Hematopoietic multipotent progenitor cell (in vitro differentiated cells): ENCODE measurements around the gene FYN. TPM values are rescaled to one million over a fixed set of nuclear protein-coding genes. Genes with fewer than 3 reads are reported as not detected.
A peak's percentile ranks its signal among the peaks of the same experiment; 100 is the strongest.

Experiments used
- DNase-seq, 3 donors: peaks; one replicate each; pipeline ENCODE4 v3.0.0-alpha.2; 2011 to 2015; ENCODE audit warnings: low read depth in 2 of 3, low spot score in 2 of 3
- total RNA-seq: library from RNA; depleted of rRNA; stranded (reverse); fragments of >200 nt; gene quantifications from one replicate; pipeline ENCODE4 v1.2.3, GENCODE V29; 2012

Gene FYN
- total RNA-seq, 1 donor = 20.2 TPM

DNA sequence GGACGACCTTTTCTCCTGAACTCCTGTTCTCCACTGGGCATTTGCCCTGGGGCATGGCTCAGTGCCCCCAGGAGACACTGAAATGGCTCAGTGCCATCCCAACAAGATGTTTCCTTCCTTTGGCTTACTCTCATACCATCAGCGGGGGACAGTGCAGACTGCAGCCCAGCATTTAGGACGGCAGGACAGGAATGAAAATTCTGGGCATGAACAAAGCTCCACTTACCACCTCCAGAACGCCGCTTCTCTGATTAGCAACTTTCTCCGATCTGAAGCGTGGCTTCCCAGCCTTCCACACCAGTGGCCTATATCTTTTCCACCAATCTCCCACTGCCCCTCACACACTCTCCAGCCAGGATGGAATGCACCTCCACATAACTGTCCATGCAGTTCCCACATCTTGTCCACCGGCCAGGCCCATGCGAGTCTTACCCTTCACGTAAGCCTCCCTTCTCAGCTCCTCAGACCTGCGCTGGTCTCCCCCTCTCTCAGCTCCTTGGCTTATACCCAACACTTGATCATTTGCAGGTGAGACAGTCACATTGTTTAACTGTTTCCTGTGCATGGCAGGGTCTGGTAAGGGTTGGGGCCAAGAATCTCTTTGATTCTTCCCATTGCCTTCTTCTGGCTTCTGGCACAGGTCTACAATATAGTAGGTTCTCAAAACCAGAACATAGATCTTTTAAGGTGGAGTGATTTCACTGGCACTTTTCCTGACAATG, 114.5 kb downstream of the FYN start:
- no peak for DNase-seq

DNA sequence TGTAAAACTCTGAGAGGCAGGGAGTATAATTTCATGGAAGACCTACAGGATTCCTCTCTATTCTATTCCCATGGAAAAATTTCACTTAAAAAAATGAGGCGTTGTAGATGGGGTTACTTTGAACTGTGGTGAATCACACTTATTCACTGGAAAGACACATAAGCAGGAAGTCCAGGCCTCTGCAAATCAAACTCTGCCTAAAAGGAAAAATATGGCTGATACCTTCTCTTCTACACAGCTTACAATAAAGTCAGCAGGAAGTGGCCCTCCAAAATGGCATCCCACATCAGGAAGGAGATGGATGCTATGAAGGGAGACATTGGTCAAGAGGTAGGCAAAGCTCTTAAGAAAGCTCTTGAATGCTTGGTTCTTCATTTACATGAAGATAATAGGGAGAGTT, 115.9 kb downstream of the FYN start:
- no peak for DNase-seq

DNA sequence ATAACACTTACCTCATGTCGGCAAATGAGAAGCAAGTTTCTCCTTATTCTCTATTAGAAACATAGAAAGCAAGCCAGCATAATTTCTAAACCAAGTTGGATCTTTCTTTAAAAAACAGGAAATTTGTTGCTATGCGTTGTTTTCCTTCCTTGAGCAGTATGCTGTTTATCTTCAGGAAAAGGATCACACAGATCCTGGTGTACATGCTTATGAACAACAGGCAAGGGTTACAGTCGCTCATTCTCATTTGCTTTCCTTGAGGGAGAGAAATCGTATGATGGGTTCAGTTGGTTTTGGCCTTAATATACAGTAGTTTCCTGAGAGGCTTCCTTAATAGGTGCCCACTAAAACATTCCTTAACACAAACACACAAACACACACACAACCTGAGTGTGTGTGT, 118.8 kb downstream of the FYN start:
- no peak for DNase-seq

DNA sequence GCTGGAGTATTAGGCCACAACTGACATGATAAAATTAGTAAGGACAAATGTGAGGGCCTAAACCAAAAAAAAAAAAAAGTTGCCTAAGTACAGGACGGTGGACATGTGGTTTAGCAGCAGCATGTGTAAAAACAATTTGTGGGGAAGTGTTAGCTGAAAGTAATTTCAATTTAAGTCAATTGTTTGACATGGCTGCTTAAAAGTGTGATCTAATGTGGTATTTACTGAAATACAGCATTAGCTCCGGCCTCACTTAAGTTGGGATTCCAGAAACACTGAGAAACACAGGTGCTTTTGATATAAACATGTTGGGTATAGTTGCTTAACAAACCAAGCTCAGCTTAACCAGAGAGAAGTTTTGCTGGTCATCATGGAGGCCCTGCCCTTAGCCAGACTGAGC, 119.7 kb downstream of the FYN start:
- no peak for DNase-seq

DNA sequence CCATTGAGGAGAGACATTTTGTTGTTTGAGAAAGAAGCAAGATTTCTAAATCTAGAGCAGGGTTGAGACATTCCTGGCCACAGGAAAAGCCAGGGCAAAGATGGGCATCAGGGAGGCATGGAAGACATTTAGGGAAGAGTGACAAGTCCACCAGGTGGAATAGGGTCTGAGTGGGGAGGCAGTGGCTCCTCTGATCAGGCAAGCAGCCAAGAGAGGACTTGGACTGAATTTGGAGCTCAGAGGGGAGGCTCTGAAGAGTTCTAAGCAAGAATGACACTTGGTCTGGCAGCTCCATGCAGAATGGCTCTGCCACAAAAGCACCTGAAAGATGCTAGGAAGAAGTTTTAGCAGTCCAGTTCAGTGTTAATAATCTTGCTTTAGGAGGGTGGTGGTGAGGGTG, 120.8 kb downstream of the FYN start:
- DNase-seq = no peak

DNA sequence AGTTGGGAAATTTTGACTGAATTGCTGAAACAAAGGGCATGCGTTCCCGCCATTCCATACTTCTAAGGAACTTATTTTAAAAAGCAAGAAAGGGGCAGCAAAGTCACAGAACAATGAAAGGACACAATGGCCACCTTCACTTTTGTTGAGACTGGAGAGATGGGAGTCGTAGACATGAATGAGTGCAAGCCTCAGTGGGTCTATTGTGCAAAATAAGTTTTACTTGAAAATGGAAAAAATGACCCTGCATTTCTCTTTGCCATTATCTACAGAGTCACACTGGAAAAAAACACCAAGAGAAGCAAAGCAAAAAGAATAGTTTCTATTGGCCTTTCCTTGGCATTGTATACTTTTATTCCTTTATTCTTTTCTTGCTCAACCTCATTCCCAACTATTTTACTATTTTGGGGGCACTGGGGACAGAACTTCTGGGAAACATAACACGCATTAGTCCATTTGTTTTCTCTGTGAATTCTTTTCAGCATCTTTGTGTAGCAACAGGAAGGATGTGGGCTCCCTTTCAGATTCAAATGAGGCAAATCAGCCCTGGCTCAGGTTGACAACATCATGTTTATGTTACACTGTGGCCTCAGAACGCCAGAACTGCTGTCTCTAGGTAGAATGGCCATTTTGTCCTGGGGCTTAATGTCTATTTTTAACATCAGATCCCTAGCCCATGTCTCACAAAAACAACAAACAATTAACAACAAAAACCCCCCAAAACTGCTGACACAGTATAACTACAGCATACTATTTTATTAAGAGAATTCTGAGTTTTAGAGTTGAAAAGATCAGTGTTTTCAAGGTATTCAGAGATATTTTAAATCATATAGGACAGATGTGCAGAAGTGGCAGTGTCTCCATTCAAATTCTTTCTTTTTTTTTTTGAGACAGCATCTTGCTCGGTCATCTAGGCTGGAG, 122.2 kb downstream of the FYN start:
- peak in 2 of 3 donors; percentile 33 to 77 for DNase-seq

DNA sequence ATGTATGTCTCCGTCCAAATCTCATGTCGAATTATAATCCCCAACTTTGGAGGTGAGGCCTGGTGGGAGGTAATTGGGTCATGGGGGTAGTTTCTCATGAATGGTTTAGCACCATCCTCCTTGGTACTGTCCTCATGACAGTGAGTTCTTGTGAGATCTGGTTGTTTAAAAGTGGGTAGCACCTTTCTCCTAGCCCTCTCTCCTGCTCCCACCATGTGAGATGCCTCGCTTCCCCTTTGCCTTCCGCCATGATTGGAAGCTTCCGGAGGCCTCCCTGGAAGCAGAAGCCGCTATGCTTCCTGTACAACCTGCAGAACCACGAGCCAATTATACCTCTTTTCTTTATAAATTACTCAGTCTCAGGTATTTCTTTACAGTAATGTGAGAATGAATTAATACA, 123.1 kb downstream of the FYN start:
- DNase-seq = no peak

DNA sequence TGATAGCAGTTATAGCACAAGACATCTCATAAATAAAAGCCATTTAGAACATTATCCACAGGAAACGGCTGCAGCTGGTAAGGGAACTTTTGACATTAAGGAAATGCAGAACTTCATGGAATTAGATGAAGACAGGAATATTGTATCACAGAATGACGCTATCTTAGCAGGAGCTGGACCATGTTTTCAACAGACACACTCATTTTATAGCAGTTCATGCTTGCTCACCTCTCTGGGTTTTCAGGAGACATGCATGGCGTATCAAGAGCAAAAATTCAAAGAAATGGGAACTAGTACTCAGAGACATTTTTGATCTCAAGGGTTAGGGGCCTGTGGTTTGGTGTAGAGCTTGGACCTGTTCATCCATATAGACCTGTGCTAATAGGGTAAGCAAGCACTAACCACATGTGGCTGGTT, 125.0 kb downstream of the FYN start:
- DNase-seq = no peak

DNA sequence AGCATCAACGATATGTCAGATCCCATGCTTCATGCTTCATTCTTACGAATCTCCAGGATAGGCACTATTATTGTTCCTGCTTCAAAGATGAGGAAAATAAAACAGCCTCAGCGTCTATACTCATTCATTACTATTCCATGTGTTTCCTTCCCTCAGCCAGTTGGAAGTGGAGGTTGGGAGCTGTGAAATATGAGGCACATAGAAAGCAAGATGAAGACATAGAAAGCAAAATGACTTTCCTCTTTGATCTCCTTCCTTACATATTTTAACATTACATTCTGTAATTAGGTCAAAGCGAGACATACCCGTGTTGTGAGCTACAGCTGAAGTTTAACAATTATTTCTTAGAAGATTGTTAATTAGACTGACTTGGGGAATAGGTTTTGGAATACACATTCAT, 125.4 kb downstream of the FYN start:
- DNase-seq = no peak

DNA sequence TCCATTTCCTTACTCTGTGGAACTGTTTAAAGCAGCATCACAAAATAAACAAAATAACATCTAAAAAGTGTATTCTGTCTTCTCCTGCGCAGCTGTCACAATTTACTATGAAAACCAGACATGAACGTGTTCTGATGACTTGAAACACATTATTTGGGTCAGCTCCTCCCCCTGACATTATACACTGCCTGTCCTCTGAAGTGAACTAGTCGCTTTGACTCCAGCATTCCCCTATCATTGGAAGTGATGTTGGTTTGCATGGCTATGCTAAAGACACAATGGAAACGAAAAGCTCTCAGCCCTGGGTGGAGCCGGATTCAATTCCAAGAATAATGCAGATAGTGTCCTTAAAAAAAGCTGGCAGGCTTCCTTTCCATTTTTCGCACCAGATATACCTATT, 125.9 kb downstream of the FYN start:
- no peak for DNase-seq

DNA sequence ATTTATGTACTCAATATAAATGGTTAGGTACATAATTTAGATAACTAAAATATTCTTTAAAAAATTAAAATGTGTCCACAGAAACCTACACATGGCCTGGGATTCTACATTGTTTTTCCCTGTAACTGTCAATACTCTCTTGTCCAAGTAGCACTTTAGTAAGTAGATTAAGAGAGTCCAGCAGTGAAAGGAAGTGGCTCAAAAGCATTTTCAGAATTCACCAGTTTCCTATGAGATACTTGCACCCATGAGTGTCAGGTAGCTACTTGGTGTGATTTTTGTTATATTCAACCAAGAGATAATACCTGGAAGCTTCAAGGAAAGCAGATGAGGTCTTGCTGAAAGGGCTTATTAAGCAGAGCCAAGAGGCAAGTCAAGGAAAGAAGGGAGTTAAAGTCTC, 126.3 kb downstream of the FYN start:
- DNase-seq = no peak

DNA sequence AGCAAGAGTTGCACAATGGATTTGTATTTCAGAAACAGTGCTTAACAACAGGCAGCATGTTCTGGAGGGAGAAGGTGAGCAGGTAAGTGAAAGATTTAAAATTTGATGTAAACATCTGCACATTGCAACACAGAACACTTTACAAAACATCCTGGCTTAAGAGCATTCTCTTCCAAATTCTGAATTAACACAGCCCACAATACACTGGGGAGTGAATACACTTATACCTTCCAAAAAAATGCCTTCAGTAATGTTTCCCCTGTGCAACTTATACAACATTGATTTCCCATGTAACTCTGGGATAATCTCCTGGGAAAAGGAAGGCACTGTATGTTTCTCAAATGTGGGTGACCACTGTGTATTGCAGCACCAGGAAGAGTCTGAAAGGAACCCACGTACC, 127.6 kb downstream of the FYN start:
- DNase-seq = no peak

DNA sequence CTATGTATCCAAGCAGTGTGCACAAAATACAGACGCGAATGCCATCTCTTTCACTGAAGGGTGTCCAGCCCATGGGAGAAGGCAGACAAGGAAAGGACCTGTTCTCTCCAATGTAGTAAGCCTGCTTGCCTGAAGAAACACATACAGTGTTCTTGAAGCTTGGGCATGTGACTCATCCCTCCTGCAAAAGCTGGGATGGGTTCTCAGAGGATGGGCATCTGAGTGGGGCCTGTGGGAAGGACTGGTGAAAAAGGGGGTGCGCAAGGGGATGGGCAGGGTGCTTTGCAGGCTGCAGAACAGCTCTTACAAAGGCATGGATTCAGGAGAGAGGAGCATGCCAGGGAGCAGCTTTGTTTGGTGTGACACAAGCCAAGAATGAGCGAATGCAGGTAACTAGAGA, 128.1 kb downstream of the FYN start:
- no peak for DNase-seq

DNA sequence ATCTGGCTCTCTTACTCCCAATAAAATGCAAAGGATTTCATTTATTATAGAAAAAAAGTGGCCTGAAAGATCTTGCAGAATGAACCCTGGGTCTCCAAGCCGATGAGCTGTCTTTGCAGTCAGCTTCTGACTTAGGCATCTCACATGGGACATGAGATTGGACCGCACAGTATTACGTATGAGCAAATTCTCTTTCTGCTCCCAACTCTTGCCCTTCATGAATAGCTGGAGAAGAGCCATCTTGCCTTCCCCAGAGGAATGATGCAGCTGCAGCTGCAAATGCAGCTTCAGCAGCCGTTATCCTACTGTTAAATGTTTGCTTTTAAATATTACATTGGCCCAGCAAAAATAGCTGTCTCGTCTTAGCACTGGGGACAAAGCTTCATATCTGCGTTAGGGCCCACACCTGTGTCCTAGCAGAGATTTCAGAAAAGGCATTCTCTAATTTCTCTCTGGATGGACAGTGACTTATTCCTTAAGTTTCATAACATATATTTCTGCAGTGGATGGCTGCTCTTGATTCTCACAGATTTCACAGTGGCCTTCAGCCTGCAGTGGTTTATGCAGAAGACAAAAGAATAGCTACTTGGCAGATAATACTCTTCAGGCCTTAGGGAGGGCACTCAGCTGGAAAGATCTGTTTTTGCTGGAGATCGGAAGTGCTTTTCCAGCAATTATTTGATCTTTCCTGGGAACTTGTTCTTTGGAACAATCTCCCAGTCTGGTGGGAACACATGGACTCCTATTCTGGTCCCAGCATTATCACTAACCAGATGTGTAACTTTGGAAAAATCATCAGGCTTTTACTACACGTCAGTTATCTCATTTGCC, 129.2 kb downstream of the FYN start:
- no peak for DNase-seq

DNA sequence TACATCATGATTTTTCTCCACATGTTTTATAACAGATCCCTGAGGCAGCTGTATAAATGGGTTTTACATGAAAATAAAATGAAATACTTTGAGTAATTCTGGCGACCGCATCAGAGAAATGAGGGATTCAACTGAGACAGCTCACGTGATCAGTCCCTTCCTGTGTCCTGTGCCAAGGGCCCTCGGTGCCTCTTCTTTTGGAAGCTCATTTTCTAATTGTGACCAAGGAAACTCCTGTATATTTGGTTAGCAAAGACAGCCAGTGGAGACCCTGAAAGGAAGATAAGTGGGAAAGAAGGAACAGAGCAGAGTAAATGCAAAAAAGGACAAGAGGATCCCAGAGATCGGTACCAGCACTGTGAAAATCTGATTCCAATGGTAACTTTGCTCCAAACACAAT, 129.9 kb downstream of the FYN start:
- no peak for DNase-seq

DNA sequence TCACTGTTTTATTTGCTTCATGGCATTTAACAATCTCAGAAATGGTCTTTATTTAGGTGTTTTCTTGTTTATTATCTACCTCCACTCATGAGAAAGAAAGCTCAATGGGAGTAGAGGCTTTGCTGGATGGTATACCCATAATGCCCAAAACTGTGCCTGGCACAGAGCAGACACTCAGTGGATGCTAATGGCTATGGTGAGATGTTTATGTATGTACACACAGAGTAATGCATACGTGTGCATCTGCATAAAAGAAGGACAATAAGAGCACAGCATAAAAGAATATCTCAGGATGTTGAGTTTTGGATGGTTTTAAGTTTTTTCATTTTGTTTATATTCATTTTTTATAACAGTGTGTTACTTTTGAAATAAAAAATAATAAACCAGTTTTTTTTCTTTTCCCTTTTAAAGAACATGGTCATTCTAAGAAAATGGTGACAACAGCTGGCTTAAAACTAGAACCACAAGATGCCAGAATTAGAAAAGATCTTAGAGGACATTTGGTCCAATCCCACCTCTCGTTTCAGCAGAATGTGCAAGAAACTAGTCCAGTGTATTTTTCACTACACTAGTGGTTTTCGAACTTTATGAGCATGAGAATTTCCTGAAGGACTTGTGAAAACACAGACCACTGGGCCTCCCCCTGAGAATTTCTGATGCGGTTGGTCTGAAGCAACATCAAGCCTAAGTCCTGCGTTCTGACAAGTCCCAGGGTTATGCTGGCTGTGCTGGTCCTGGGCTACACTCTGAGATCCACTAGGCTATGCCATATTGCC, 131.9 kb downstream of the FYN start:
- no peak for DNase-seq

DNA sequence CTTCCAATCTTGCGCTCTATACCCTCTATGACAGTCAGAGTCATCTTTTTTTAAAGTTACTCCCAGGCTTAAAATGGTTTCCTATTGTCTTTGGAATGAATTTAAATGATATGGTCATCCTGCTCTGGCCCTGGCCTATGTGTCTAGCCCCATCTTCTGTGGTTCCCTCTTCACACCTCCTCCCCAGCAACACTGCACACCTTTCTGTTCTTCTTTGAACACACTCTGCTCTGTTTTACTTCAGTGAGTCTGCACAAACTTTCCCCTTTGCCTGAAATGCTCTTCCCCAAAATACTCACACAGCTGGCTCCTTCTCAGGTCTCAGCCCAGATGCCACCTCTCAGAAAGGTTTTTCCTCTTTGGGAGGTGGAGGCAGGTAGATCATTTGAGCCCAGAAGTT, 132.7 kb downstream of the FYN start:
- no peak for DNase-seq

DNA sequence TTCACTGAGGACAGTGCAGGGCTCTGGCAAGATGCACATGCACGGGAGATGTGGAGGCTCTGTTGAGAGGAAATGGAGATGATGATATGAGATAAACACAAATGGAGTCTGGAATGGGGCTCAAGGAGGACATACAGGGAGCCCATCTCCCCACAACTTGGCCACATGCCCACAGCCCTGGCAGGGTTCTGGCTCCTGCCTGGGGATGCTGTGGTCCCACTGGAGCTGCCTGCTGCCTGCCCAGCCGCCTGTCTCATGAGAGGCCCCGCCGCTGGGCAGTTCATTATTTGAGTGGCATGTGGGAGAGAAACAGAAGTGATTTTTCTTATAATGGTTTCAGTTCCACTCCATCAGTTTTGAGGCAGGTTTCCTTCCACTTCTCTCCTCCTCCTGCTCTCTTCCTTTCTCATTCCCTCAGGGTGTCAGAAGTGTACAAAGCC, 134.0 kb downstream of the FYN start:
- DNase-seq = no peak

DNA sequence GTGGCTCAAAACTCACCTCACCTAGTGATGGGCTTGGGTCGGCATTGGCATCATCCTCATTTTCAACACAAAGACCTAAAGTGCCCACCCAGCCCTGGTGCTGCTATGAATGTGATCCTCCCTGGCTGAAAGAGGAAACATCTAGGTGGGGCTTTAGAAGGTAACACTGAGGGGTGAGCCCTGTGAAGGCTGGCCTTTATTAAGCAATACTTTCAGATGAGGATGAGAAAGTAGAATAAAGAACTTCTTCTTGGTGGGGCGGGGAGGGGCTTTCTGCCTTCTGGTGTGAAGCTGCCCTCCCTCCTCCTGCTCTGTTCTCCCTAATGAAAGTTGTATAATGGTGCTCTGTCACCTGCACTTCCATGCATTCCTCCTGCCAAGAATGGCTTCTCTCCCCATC, 134.6 kb downstream of the FYN start:
- DNase-seq = no peak

DNA sequence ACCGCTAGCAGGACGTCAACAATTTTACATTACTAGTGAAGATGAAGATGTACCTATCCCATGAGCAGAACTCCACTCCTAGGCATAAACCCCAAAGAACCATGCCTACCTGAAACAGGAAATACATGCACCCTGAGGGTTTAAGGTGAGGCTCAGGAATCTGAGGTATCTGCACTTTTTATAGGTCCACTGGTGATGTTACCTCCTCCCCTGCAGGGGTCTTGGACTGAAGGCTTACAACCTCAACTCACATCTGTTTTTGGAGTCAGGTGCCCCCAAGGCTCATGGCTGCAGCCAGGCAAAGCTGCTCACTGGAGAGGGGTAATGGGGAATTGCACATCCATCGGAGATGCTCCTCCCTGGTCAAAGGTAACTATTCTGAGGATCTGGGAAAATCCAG, 135.1 kb downstream of the FYN start:
- no peak for DNase-seq
